Fibroblast of lung (primary cell): Measurements from ENCODE around the gene H6PD.

Experiments
- EZH2 ChIP-seq: IDR thresholded peaks from 2 replicates; pipeline ENCODE4 v1.5.1; 2012; ENCODE audit warnings: low read length, control low read depth, mild to moderate bottlenecking; ENCODE audit errors: missing control alignments
- TF ChIP-seq, protein P1 (sequence below), 2 donors: IDR thresholded peaks in 1 of 2; conservative IDR thresholded peaks in 1 of 2; 1 replicate in 1 of 2; 2 replicates in 1 of 2; pipeline ENCODE4 v1.5.1; 2011 to 2012; ENCODE audit warnings: low read length in 2 of 2, control low read depth in 1 of 2, inconsistent platforms in 1 of 2, low read depth in 1 of 2, mild to moderate bottlenecking in 1 of 2

DNA sequence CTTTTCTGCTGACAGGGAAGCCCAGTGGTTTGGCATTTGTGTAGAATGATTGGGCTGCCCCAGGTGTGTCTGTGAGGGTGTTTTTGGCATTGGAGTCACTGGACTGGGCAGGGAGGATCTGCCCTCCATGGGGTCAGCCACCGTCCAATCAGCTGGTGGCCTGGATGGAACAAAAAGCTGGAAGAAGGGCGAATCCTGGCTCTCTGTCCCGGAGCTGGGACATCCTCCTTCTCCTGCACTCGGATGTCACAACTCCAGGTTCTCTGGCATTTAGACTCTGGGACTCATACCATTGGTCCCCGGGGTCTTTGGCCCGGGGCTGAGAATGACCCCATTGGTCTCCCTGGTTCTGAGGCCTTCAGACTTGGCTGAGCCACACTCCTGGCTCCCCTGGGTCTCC lies 69.3 kb downstream of the H6PD start:
- TF ChIP-seq, protein P1, sequence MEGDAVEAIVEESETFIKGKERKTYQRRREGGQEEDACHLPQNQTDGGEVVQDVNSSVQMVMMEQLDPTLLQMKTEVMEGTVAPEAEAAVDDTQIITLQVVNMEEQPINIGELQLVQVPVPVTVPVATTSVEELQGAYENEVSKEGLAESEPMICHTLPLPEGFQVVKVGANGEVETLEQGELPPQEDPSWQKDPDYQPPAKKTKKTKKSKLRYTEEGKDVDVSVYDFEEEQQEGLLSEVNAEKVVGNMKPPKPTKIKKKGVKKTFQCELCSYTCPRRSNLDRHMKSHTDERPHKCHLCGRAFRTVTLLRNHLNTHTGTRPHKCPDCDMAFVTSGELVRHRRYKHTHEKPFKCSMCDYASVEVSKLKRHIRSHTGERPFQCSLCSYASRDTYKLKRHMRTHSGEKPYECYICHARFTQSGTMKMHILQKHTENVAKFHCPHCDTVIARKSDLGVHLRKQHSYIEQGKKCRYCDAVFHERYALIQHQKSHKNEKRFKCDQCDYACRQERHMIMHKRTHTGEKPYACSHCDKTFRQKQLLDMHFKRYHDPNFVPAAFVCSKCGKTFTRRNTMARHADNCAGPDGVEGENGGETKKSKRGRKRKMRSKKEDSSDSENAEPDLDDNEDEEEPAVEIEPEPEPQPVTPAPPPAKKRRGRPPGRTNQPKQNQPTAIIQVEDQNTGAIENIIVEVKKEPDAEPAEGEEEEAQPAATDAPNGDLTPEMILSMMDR (conservative IDR thresholded peaks at IDR 0.05 in 1 of 2, IDR thresholded peaks at IDR 0.05 in 1 of 2; ENCODE audit: low read depth in 1 of 2, low read length in 2 of 2), result no peak
- TF ChIP-seq EZH2, result no peak
